Activated naive CD4-positive, alpha-beta T cell treated with anti-CD3 and anti-CD28 coated beads, Interleukin-2, amount 50 U/mL, for 16 hours (primary cell): Measurements from ENCODE around the gene CNTROB.

Source experiments
- DNase-seq: peaks from one replicate; pipeline ENCODE4 v3.0.0-alpha.2; 2020

Gene CNTROB

GRCh38 chr17:7989781-7990655, 58.0 kb downstream of the CNTROB start:
- DNase-seq: peak; percentile 94

- no peak for DNase-seq
Measured at GRCh38 chr17:7992516-7992915, 60.5 kb downstream of the CNTROB start.

- no peak for DNase-seq
Measured at GRCh38 chr17:7992924-7993323, 60.9 kb downstream of the CNTROB start.

- no peak for DNase-seq
Measured at GRCh38 chr17:7993972-7994589, 62.1 kb downstream of the CNTROB start.

- DNase-seq: no peak
Measured at GRCh38 chr17:7995724-7996123, 63.7 kb downstream of the CNTROB start.

- peak; percentile 25 for DNase-seq
Measured at GRCh38 chr17:7997186-7997585, 65.2 kb downstream of the CNTROB start.
